Keratinocyte (primary cell): ENCODE measurements around the gene RAB40A. TPM values are rescaled to one million over a fixed set of nuclear protein-coding genes. Genes with fewer than 3 reads are reported as not detected.

Experiments
- DNase-seq: peaks from one replicate; pipeline ENCODE4 v3.0.0-alpha.2; 2011; ENCODE audit warnings: low read depth, missing footprints, low spot score
- FAIRE-seq: peaks from 2 replicates; lab custom pipeline; 2011; peaks lifted over from hg19 to GRCh38; lab: Jason Lieb, UNC
- H2AFZ ChIP-seq: 2 replicates; pipeline ENCODE4 v1.6.0; 2012; ENCODE audit warnings: low read length, control low read depth, inconsistent platforms; ENCODE audit not compliant: control insufficient read depth
- H3K27ac ChIP-seq: 2 replicates; pipeline ENCODE4 v1.5.1; 2011; ENCODE audit warnings: low read length; ENCODE audit not compliant: control insufficient read depth, insufficient read depth
- H3K27me3 ChIP-seq: 3 replicates; pipeline ENCODE4 v1.6.0; 2011; ENCODE audit warnings: low read length; ENCODE audit not compliant: control insufficient read depth, insufficient read depth; ENCODE audit errors: extremely low read depth
- H3K36me3 ChIP-seq, 2 experiments: 2 replicates in 1 of 2; 3 replicates in 1 of 2; pipeline ENCODE4 v1.5.1; 2011; ENCODE audit warnings: low read length in 2 of 2, mild to moderate bottlenecking in 1 of 2; ENCODE audit not compliant: control insufficient read depth in 2 of 2, insufficient read depth in 2 of 2; ENCODE audit errors: extremely low read depth in 1 of 2
- H3K4me1 ChIP-seq: 3 replicates; pipeline ENCODE4 v1.5.1; 2011; ENCODE audit warnings: low read length; ENCODE audit not compliant: control insufficient read depth, insufficient read depth; ENCODE audit errors: extremely low read depth
- H3K4me2 ChIP-seq: 3 replicates; pipeline ENCODE4 v1.6.0; 2011; ENCODE audit warnings: low read depth, low read length; ENCODE audit not compliant: control insufficient read depth, insufficient read depth; ENCODE audit errors: extremely low read depth
- H3K4me3 ChIP-seq, 3 experiments: fragments of 200-600 bp in 1 of 3; sonication (generic) in 1 of 3; 2 replicates in 2 of 3; 3 replicates in 1 of 3; pipeline ENCODE4 v1.5.1; 2011 to 2016; ENCODE audit warnings: low read length in 3 of 3, mild to moderate bottlenecking in 3 of 3, control low read depth in 2 of 3, inconsistent platforms in 1 of 3, low read depth in 1 of 3, mixed read lengths in 1 of 3, mixed run types in 1 of 3, moderate library complexity in 1 of 3; ENCODE audit not compliant: control insufficient read depth in 2 of 3, insufficient read depth in 2 of 3; ENCODE audit errors: extremely low read depth in 1 of 3
- H3K79me2 ChIP-seq: 2 replicates; pipeline ENCODE4 v1.6.0; 2012; ENCODE audit warnings: low read length; ENCODE audit not compliant: control insufficient read depth, insufficient read depth
- H3K9ac ChIP-seq: 3 replicates; pipeline ENCODE4 v1.6.0; 2011; ENCODE audit warnings: low read length; ENCODE audit not compliant: control insufficient read depth, insufficient read depth; ENCODE audit errors: extremely low read depth
- H3K9me1 ChIP-seq: 3 replicates; pipeline ENCODE4 v1.6.0; 2011; ENCODE audit warnings: low read length; ENCODE audit not compliant: control insufficient read depth, insufficient read depth; ENCODE audit errors: extremely low read depth
- H3K9me3 ChIP-seq: 2 replicates; pipeline ENCODE4 v1.5.1; 2012; ENCODE audit warnings: low read depth, low read length; ENCODE audit not compliant: control insufficient read depth
- H4K20me1 ChIP-seq: 3 replicates; pipeline ENCODE4 v1.6.0; 2011; ENCODE audit warnings: low read length; ENCODE audit not compliant: control insufficient read depth, insufficient read depth; ENCODE audit errors: extremely low read depth
- EZH2 ChIP-seq: IDR thresholded peaks from one replicate; pipeline ENCODE4 v1.6.1; 2012; ENCODE audit warnings: inconsistent platforms, mild to moderate bottlenecking, low read length, moderate library complexity
- dilution Hi-C: fragments of 300-500 bp; cut with MboI; formaldehyde crosslinking; loops from one replicate; pipeline ENCODE4 v1.7.0; 2020; ENCODE audit warnings: low sequenced_read_pairs; ENCODE audit not compliant: extremely low pct_ligation_motif_present
- polyA plus RNA-seq, 5 experiments: library from polyadenylated mRNA; depleted of rRNA in 3 of 5; stranded (reverse) in 3 of 5; stranded (forward) in 1 of 5; unstranded in 1 of 5; fragments of >200 nt; gene quantifications; 1 replicate in 1 of 5; 2 replicates in 3 of 5; 3 replicates in 1 of 5; pipeline versions ENCODE4 v1.2.1 to v1.2.3, GENCODE V29; 2011 to 2012; ENCODE audit warnings: missing spikeins in 2 of 5, low read depth in 1 of 5, low replicate concordance in 1 of 5
- TF ChIP-seq, protein P1 (sequence below), 3 experiments: IDR thresholded peaks in 1 of 3; conservative IDR thresholded peaks in 1 of 3; optimal IDR thresholded peaks in 1 of 3; 2 replicates in 2 of 3; 3 replicates in 1 of 3; pipeline versions ENCODE3 to v1.5.1; 2011; ENCODE audit warnings: low read length in 3 of 3, mild to moderate bottlenecking in 3 of 3, moderate library complexity in 2 of 3, control low read depth in 1 of 3, inconsistent platforms in 1 of 3; ENCODE audit not compliant: insufficient read depth in 2 of 3; ENCODE audit errors: extremely low read depth in 1 of 3

RAB40A gene
- polyA plus RNA-seq, 1 donor (not counting 4 experiments of a cell fraction or from before 2014, with no cell fraction given): 0.33 TPM

DNA sequence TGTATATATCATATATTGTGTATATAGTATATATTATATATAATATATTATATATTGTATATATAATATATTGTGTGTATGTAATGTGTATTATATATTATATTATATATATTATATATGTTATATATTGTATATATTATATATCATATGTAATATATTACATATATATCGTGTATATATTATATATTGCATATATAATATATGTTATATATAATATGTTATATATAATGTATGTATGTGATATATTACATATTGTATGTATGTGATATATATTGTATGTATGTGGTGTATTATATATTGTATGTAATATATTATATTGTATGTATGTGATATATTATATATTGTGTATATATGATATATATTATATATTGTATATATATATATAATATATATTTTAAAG is 30.5 kb downstream of the RAB40A start:
- FAIRE-seq (no peak), DNase-seq (no peak)
- dilution Hi-C loops: no loop called here
- Histone ChIP-seq H3K9me3 (no peaks in the 10 kb centered on the region), H4K20me1 (no peaks in the 10 kb centered on the region), H3K9ac (no peak overlapping the region), H2AFZ (no peak overlapping the region), H3K79me2 (no peaks in the 10 kb centered on the region), H3K9me1 (no peaks in the 10 kb centered on the region), H3K36me3 (no peaks in the 10 kb centered on the region), H3K4me3 (no peak overlapping the region), H3K4me2 (no peak overlapping the region), H3K27ac (no peak overlapping the region), H3K27me3 (no peaks in the 10 kb centered on the region), H3K4me1 (no peaks in the 10 kb centered on the region)
- TF ChIP-seq, protein P1, sequence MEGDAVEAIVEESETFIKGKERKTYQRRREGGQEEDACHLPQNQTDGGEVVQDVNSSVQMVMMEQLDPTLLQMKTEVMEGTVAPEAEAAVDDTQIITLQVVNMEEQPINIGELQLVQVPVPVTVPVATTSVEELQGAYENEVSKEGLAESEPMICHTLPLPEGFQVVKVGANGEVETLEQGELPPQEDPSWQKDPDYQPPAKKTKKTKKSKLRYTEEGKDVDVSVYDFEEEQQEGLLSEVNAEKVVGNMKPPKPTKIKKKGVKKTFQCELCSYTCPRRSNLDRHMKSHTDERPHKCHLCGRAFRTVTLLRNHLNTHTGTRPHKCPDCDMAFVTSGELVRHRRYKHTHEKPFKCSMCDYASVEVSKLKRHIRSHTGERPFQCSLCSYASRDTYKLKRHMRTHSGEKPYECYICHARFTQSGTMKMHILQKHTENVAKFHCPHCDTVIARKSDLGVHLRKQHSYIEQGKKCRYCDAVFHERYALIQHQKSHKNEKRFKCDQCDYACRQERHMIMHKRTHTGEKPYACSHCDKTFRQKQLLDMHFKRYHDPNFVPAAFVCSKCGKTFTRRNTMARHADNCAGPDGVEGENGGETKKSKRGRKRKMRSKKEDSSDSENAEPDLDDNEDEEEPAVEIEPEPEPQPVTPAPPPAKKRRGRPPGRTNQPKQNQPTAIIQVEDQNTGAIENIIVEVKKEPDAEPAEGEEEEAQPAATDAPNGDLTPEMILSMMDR (optimal IDR thresholded peaks at IDR 0.05 in 1 of 3, IDR thresholded peaks at IDR 0.05 in 1 of 3, conservative IDR thresholded peaks at IDR 0.05 in 1 of 3; ENCODE audit: extremely low read depth in 1 of 3, insufficient read depth in 2 of 3, low read length in 3 of 3): no peak
- no peak for TF ChIP-seq EZH2

DNA sequence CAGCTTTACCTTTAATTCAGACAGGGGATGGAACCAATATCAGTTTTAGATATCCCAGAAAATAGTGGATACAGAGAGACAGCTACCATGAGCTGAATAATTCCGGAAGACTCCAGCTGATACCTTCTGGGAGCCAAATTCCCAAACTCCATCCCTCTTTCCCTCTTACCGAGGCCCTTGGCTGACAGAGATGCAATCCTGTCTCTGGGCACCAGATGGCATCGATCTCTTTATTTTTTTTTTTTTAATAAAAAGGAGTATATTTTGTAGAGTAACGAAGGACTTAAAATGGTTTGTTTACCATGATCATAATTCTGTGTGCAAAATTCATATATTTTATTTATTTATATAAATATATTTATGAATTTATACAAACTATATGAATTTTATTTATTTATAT is 31.0 kb downstream of the RAB40A start:
- Histone ChIP-seq H3K4me3 (no peak overlapping the region), H3K9me3 (no peaks in the 10 kb centered on the region), H4K20me1 (no peaks in the 10 kb centered on the region), H3K27ac (no peak overlapping the region), H3K79me2 (no peaks in the 10 kb centered on the region), H3K36me3 (no peaks in the 10 kb centered on the region), H3K9me1 (no peaks in the 10 kb centered on the region), H3K4me2 (no peak overlapping the region), H2AFZ (no peak overlapping the region), H3K27me3 (no peaks in the 10 kb centered on the region), H3K9ac (no peak overlapping the region), H3K4me1 (no peaks in the 10 kb centered on the region)
- TF ChIP-seq, protein P1 (optimal IDR thresholded peaks at IDR 0.05 in 1 of 3, IDR thresholded peaks at IDR 0.05 in 1 of 3, conservative IDR thresholded peaks at IDR 0.05 in 1 of 3; ENCODE audit: extremely low read depth in 1 of 3, insufficient read depth in 2 of 3, low read length in 3 of 3): peak; percentile 39 to 50 (median 40)
- no peak for TF ChIP-seq EZH2
- dilution Hi-C loops: no loop called here
- DNase-seq: no peak
- no peak for FAIRE-seq
